AG04449 (cell line): ENCODE measurements around the gene ARHGEF25.
"Not testable (repeated sequence)": the region's sequence is repeated elsewhere in the genome, so short reads cannot be mapped to it uniquely, and the experiment has no call there.

Experiments used
- CTCF ChIA-PET: fragments of 350-600 bp; formaldehyde crosslinking; extraction: SDS; loops from one replicate; lab custom pipeline; 2021; ENCODE audit warnings: antibody characterized with exemption; lab: Yijun Ruan, JAX
- POLR2A ChIA-PET: fragments of 400-600, 350-600 bp; formaldehyde crosslinking; extraction: SDS; loops from one replicate; lab custom pipeline; 2020; ENCODE audit warnings: antibody characterized with exemption, inconsistent platforms; lab: Yijun Ruan, JAX
- DNase-seq: peaks from one replicate; pipeline ENCODE4 v3.0.0-alpha.2; 2010; ENCODE audit warnings: low read depth, low spot score
- H3K4me3 ChIP-seq: 2 replicates; pipeline ENCODE4 v1.5.1; 2011; ENCODE audit warnings: low read depth, mild to moderate bottlenecking, control low read depth, low read length
- TF ChIP-seq, protein P1 (sequence below): IDR thresholded peaks from one replicate; pipeline ENCODE4 v1.5.1; 2011; ENCODE audit warnings: mild to moderate bottlenecking, moderate library complexity, low read length, control low read depth, inconsistent platforms; ENCODE audit not compliant: insufficient read depth; ENCODE audit errors: missing control alignments

ARHGEF25 gene

GRCh38 chr12:57654042-57654441 lies 42.8 kb downstream of the ARHGEF25 start:
- CTCF ChIA-PET, result interaction anchor here (0.7 to 1.7 kb wide), 3 partner anchors 21 to 141 kb away, joined by 3 to 4 read pairs (median 3); partner anchors contain the start of gene B4GALNT1
- POLR2A ChIA-PET, result no interaction called here
- no peak for DNase-seq
- H3K4me3 ChIP-seq, result no peak overlapping the region
- TF ChIP-seq, protein P1, sequence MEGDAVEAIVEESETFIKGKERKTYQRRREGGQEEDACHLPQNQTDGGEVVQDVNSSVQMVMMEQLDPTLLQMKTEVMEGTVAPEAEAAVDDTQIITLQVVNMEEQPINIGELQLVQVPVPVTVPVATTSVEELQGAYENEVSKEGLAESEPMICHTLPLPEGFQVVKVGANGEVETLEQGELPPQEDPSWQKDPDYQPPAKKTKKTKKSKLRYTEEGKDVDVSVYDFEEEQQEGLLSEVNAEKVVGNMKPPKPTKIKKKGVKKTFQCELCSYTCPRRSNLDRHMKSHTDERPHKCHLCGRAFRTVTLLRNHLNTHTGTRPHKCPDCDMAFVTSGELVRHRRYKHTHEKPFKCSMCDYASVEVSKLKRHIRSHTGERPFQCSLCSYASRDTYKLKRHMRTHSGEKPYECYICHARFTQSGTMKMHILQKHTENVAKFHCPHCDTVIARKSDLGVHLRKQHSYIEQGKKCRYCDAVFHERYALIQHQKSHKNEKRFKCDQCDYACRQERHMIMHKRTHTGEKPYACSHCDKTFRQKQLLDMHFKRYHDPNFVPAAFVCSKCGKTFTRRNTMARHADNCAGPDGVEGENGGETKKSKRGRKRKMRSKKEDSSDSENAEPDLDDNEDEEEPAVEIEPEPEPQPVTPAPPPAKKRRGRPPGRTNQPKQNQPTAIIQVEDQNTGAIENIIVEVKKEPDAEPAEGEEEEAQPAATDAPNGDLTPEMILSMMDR, result no peak

DNA sequence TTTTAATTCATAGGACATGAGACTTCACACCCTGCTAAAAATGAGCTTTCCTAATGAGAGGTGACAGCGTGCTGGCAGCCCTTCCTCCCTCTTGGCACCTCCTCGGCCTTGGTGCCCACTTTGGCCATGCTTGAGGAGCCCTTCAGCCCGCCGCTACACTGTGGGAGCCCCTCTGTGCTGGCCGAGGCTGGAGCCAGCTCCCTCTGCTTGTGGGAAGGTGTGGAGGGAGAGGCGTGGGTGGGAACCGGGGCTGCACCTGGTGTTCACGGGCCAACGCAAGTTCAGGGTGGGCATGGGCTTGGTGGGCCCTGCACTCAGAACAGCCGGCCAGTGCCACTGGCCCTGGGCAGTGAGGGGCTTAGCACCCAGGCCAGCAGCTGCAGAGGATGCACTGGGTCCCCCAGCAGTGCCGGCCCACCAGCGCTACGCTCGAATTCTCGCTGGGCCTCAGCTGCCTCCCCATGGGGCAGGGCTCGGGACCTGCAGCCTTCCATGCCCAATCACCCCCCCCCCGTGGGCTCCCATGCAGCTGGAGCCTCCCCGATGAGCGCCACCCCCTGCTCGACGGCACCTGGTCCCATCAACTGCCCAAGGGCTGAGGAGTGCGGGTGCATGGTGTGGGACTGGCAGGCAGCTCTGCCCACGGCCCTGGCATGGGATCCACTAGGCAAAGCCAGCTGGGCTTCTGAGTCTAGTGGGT lies 44.5 kb downstream of the ARHGEF25 start:
- no peak overlapping the region for H3K4me3 ChIP-seq
- ChIA-PET CTCF (interaction anchor here (0.9 to 1.5 kb wide), 3 partner anchors 13 to 72 kb away, joined by 4 to 5 read pairs (median 4); no protein-coding TSS in a partner anchor), POLR2A (no interaction called here)
- no peak for DNase-seq
- TF ChIP-seq, protein P1, result no peak

GRCh38 chr12:57656408-57656807 lies 45.2 kb downstream of the ARHGEF25 start:
- CTCF ChIA-PET, result interaction anchor here (0.7 to 1.5 kb wide), 3 partner anchors 18 to 34 kb away, joined by 3 to 4 read pairs (median 3); no protein-coding TSS in a partner anchor
- H3K4me3 ChIP-seq, POLR2A ChIA-PET, DNase-seq: not testable (repeated sequence)

GRCh38 chr12:57657744-57658143 lies 46.5 kb downstream of the ARHGEF25 start:
- TF ChIP-seq, protein P1, result no peak
- DNase-seq, result no peak
- CTCF ChIA-PET, result interaction anchor here (1.0 to 1.5 kb wide), 6 partner anchors 13 to 76 kb away, joined by 3 to 6 read pairs (median 4); partner anchors contain the start of gene B4GALNT1
- POLR2A ChIA-PET, result no interaction called here
- H3K4me3 ChIP-seq, result no peak overlapping the region

DNA sequence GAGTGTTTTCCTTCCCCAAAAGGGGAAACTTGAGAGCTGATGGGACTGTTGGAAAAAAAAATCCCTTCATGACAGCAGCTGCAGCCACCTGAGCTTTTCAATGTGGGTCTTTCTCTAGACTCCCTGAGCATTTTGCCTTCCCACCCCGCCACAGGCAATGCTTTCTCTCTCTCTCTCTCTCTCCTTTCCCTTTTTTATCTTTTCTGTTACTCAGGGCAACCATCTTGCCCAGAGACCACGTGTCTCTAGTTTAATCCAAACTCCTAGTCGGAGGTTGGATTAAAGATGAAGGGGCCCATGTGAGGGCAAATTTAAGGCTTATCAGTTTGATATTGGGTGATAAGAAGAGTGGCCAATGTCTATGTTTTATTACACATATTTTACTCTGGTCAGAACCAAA lies 47.7 kb downstream of the ARHGEF25 start:
- TF ChIP-seq, protein P1, result no peak
- no peak overlapping the region for H3K4me3 ChIP-seq
- ChIA-PET CTCF (interaction anchor here (1.2 to 4.3 kb wide), 2 partner anchors 18 to 75 kb away, joined by 3 to 15 read pairs; no protein-coding TSS in a partner anchor), POLR2A (no interaction called here)
- no peak for DNase-seq

DNA sequence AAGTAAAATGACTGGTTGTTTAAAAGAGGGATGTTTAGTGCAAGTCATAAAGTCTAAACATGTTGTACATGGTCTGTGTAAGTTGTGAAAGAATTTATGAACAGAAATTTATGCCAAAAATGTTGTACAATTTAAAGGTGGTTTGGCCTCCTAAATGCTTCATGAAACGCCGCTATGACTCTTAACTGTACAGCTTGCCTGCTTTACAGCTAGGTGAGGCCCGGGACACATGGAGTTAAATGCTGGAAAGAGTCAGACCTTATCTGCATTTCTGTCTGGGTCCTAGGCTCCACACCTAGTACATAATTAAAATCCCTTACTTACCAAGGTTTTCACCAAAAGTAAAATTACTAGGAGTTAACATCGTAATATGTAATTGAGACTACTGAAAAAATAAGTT lies 50.1 kb downstream of the ARHGEF25 start:
- DNase-seq, result no peak
- ChIA-PET POLR2A (no interaction called here), CTCF (interaction anchor here (0.6 to 4.3 kb wide), 7 partner anchors 22 to 198 kb away, joined by 3 to 15 read pairs (median 5); partner anchors contain the start of gene B4GALNT1)
- no peak overlapping the region for H3K4me3 ChIP-seq
- TF ChIP-seq, protein P1, result no peak

DNA sequence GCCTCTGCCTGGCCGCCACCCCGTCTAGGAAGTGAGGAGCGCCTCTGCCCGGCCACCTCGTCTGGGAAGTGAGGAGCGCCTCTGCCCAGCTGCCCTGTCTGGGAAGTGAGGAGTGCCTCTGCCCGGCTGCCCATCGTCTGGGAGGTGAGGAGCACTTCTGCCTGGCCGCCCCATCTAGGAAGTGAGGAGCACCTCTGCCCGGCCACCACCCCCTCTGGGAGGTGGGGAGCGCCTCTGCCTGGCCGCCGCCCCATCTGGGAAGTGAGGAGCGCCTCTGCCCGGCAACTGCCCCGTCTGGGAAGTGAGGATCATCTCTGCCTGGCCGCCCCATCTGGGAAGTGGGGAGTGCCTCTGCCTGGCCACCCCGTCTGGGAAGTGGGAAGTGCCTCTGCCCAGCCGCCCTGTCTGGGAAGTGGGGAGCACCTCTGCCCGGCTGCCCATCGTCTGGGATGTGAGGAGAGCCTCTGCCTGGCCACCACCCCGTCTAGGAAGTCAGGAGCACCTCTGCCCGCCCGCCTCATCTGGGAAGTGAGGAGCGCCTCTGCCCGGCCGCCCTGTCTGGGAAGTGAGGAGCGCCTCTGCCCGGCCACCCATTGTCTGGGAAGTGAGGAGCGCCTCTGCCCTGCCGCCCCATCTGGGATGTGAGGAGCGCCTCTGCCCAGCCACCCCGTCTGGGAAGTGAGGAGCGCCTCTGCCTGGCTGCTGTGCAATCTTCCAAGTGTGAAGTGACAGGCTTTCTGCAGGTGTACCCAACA lies 54.0 kb downstream of the ARHGEF25 start:
- DNase-seq, POLR2A ChIA-PET, H3K4me3 ChIP-seq, CTCF ChIA-PET: not testable (repeated sequence)
